ENCODE data around the gene BECN2.

GRCh38 chr1:241968611-241969010 is 11.0 kb downstream of the BECN2 start:
- no peak for TF ChIP-seq CTCF (IDR thresholded peaks at IDR 0.05; ENCODE audit: insufficient read depth, low read length, poor library complexity, severe bottlenecking)
- TF ChIP-seq EZH2phosphoT487 (conservative IDR thresholded peaks at IDR 0.05; ENCODE audit: low read length) = no peak
